ENCODE data around the gene DEXI. TPM values are rescaled to one million over a fixed set of nuclear protein-coding genes. Genes with fewer than 3 reads are reported as not detected.

DEXI gene
- total and polyA plus RNA-seq, 2 of the 13 experiments (the other 11 are each of a cell fraction or from before 2014, with no cell fraction given): 51.5 to 70.4 TPM

DNA sequence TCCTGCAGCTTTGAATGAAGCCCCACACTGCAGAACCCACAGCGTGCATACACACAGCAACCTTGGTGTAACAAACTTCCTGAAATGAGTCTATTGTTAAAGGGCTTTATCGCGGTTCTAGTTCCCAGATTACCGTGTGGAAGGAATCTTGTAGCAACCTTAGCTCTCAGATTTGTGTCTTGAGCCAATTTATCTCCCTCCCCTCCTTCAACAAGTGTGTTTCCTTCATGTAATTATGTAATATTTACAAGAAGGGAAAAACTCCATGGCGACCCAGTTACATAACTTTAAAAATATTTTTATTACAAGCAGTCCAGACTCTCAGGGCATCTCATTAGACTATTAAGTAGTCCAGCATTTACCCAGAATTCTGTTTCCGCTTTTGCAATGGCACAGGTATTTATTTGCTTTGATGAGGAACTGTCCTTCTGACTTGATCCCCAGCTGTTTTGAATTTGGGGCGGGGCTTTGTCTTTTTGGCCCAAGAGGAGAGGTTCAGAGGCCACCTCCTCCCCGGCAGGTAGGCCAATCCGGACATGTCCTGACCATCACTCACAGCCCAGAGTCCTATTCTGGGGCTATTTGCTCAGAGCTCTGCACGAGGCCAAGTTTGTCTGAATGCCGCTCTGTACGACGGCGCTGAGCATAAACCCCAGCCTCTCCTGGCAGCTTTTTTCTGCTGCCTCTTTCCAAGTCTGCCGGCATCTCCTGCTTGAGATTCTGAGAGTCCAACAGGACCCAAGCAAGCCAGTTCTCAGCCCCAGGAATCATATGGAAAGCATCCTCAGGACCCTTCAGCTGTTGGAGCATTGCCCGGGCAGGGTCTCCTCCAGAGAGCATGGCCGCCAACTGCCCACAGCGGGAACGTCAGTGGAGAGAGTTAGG lies 37.7 kb upstream of the DEXI start (continued):
- TF ChIP-seq, protein P1, sequence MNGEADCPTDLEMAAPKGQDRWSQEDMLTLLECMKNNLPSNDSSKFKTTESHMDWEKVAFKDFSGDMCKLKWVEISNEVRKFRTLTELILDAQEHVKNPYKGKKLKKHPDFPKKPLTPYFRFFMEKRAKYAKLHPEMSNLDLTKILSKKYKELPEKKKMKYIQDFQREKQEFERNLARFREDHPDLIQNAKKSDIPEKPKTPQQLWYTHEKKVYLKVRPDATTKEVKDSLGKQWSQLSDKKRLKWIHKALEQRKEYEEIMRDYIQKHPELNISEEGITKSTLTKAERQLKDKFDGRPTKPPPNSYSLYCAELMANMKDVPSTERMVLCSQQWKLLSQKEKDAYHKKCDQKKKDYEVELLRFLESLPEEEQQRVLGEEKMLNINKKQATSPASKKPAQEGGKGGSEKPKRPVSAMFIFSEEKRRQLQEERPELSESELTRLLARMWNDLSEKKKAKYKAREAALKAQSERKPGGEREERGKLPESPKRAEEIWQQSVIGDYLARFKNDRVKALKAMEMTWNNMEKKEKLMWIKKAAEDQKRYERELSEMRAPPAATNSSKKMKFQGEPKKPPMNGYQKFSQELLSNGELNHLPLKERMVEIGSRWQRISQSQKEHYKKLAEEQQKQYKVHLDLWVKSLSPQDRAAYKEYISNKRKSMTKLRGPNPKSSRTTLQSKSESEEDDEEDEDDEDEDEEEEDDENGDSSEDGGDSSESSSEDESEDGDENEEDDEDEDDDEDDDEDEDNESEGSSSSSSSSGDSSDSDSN (CRISPR knock-in tag; IDR thresholded peaks at IDR 0.05): 0 out of 2 replicates have a peak, but pooled peaks have one; percentile 30
- no peak for TF ChIP-seq RCOR2 (CRISPR knock-in tag; IDR thresholded peaks at IDR 0.05)
- no peak for TF ChIP-seq ZNF83 (CRISPR knock-in tag; IDR thresholded peaks at IDR 0.05; ENCODE audit: borderline replicate concordance)
- no peak for TF ChIP-seq ZNF841 (CRISPR knock-in tag; IDR thresholded peaks at IDR 0.05; ENCODE audit: borderline replicate concordance)
- TF ChIP-seq TAF1 (CRISPR knock-in tag; IDR thresholded peaks at IDR 0.05): peak; percentile 30; the same call in 1 of the 2 replicates

DNA sequence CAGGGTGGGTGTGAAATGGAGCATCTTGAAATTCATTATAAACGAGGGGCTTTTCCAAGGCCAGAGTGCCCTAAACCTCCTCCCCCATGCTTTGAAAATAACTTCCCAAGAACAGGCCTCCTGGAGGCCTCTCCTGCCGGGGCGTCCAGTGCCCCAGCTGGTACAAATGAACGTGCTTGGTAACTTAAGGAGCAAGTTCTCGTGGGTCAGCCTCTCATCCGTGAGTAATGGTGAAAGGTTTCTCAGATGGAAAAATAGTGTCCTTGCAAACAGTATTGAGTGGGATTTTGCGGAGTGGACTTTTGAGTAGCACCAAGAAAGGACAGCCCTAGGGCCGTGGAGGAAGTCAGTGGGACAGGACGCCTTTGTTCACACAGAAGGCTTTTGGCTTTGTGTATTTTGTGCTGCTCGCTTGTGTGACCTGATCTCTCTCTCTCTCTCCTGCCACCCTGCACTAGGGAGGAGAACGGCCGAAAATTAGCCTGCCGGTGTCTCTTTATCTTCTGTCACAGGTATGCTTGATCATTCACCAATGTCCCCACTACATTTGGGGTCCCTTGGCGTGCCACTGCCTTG lies 36.7 kb upstream of the DEXI start:
- Histone ChIP-seq H3K9ac (ENCODE audit: insufficient read depth, low read depth, low read length) (no peak overlapping the region), H3K36me3 (replicated peaks in 1 of 2; ENCODE audit: control insufficient read depth in 1 of 2, insufficient read depth in 2 of 2, low read length in 2 of 2) (peaks cover 0 to 20% of the 10 kb centered on the region in 2 experiments; a peak in 3 of 5 replicates), H2AFZ (ENCODE audit: low read length) (no peak overlapping the region), H3K4me3 (replicated peaks in 1 of 3; ENCODE audit: insufficient read depth in 1 of 3, low read depth in 2 of 3, low read length in 3 of 3) (peak overlapping the region in 1 of 3 experiments; percentile 3; a peak in 1 of 6 replicates), H3K4me2 (ENCODE audit: low read depth, low read length) (peak overlapping the region; percentile 34), H3K4me1 (ENCODE audit: insufficient read depth, low read length) (peaks cover 28% of the 10 kb centered on the region), H3K9me3 (ENCODE audit: low read length) (no peaks in the 10 kb centered on the region), H3K79me2 (ENCODE audit: insufficient read depth, low read length) (no peaks in the 10 kb centered on the region), H3K27ac (ENCODE audit: extremely low read length, insufficient read depth, low read length) (peak overlapping the region; percentile 31), H3K27me3 (ENCODE audit: control insufficient read depth in 1 of 2, insufficient read depth in 2 of 2, low read length in 2 of 2) (no peaks in the 10 kb centered on the region), H4K20me1 (ENCODE audit: insufficient read depth, low read length) (no peaks in the 10 kb centered on the region)
- FAIRE-seq (peak; percentile 57), ATAC-seq (peak; percentile 57), DNase-seq (ENCODE audit: low spot score) (peak; percentile 58)
- in situ Hi-C loops (cut with HindIII; ENCODE audit: extremely low pct_ligation_motif_present, low pct_unique_long_range_greater_than_20kb): no loop called here
- 73% methylated on average over 14 of the region's 14 CpGs for WGBS (ENCODE audit: low lambda C conversion rate)
- intact Hi-C loops (cut with micrococcal nuclease; ENCODE audit: unreplicated experiment): no loop called here
- no TSS peak for BruUV-seq (replicated peaks)
- POLR2A ChIA-PET: interaction anchor here (0.6 kb wide), 1 partner anchor 399 kb away, joined by 3 read pairs; no protein-coding TSS in a partner anchor
- CTCF ChIA-PET (ENCODE audit: low intra/inter-chr PET ratio, low total read pairs): no interaction called here
- TF ChIP-seq, protein P2, sequence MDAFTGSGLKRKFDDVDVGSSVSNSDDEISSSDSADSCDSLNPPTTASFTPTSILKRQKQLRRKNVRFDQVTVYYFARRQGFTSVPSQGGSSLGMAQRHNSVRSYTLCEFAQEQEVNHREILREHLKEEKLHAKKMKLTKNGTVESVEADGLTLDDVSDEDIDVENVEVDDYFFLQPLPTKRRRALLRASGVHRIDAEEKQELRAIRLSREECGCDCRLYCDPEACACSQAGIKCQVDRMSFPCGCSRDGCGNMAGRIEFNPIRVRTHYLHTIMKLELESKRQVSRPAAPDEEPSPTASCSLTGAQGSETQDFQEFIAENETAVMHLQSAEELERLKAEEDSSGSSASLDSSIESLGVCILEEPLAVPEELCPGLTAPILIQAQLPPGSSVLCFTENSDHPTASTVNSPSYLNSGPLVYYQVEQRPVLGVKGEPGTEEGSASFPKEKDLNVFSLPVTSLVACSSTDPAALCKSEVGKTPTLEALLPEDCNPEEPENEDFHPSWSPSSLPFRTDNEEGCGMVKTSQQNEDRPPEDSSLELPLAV (CRISPR knock-in tag; conservative IDR thresholded peaks at IDR 0.05; ENCODE audit: low read depth): no peak
- TF ChIP-seq IKZF1 (IDR thresholded peaks at IDR 0.05): no peak
- TF ChIP-seq, protein P3, sequence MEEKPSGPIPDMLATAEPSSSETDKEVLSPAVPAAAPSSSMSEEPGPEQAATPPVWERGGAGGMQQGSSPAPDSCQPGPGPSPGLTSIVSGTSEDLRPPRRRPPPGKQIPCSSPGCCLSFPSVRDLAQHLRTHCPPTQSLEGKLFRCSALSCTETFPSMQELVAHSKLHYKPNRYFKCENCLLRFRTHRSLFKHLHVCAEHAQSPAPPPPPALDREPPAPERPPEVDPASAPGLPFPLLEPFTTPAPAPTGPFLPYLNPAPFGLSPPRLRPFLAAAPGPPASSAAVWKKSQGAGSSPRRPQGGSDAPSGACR (CRISPR knock-in tag; IDR thresholded peaks at IDR 0.05): no peak
- no peak for TF ChIP-seq ZNF232 (CRISPR knock-in tag; IDR thresholded peaks at IDR 0.05; ENCODE audit: borderline replicate concordance)
- TF ChIP-seq FOXO1 (CRISPR knock-in tag; IDR thresholded peaks at IDR 0.05): no peak
- no peak for TF ChIP-seq ZNF263 (CRISPR knock-in tag; IDR thresholded peaks at IDR 0.05)
- no peak for TF ChIP-seq ZNF383 (CRISPR knock-in tag; IDR thresholded peaks at IDR 0.05; ENCODE audit: borderline replicate concordance)
- TF ChIP-seq, protein P4, sequence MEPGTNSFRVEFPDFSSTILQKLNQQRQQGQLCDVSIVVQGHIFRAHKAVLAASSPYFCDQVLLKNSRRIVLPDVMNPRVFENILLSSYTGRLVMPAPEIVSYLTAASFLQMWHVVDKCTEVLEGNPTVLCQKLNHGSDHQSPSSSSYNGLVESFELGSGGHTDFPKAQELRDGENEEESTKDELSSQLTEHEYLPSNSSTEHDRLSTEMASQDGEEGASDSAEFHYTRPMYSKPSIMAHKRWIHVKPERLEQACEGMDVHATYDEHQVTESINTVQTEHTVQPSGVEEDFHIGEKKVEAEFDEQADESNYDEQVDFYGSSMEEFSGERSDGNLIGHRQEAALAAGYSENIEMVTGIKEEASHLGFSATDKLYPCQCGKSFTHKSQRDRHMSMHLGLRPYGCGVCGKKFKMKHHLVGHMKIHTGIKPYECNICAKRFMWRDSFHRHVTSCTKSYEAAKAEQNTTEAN (CRISPR knock-in tag; conservative IDR thresholded peaks at IDR 0.05): no peak
